Spleen (tissue), 11 donors: ENCODE measurements around the gene FOXO3. TPM values are rescaled to one million over a fixed set of nuclear protein-coding genes. Genes with fewer than 3 reads are reported as not detected.

Experiments
- DNase-seq: peaks from one replicate; pipeline ENCODE4 v3.0.0-alpha.2; 2020
- H3K27ac ChIP-seq, 8 donors: fragments of 200-600 bp; sonication (generic) in 7 of 8; 1 replicate in 4 of 8; 2 replicates in 4 of 8; pipeline versions ENCODE4 v1.5.0 to v1.8.0; 2016 to 2021; ENCODE audit warnings: inconsistent platforms in 4 of 8, mild to moderate bottlenecking in 4 of 8, moderate library complexity in 1 of 8
- H3K27me3 ChIP-seq, 7 donors: fragments of 200-600 bp; sonication (generic) in 6 of 7; replicated peaks in 1 of 7; 1 replicate in 4 of 7; 2 replicates in 3 of 7; pipeline versions ENCODE4 v1.5.0 to v1.8.0; 2016 to 2021; ENCODE audit warnings: inconsistent platforms in 3 of 7, mild to moderate bottlenecking in 1 of 7
- H3K36me3 ChIP-seq, 6 donors: fragments of 200-600 bp; sonication (generic) in 5 of 6; 1 replicate in 4 of 6; 2 replicates in 2 of 6; pipeline versions ENCODE4 v1.5.0 to v1.8.0; 2016 to 2021; ENCODE audit warnings: inconsistent platforms in 2 of 6
- H3K4me1 ChIP-seq, 6 donors: fragments of 200-600 bp; sonication (generic) in 5 of 6; 1 replicate in 3 of 6; 2 replicates in 3 of 6; pipeline versions ENCODE4 v1.5.0 to v1.8.0; 2016 to 2021; ENCODE audit warnings: inconsistent platforms in 3 of 6
- H3K4me3 ChIP-seq, 8 donors: fragments of 200-600 bp; sonication (generic) in 7 of 8; 1 replicate in 4 of 8; 2 replicates in 4 of 8; pipeline versions ENCODE4 v1.5.0 to v1.8.0; 2016 to 2021; ENCODE audit warnings: inconsistent platforms in 4 of 8, mild to moderate bottlenecking in 4 of 8, moderate library complexity in 2 of 8
- H3K9me3 ChIP-seq, 8 donors: fragments of 200-600 bp; sonication (generic) in 7 of 8; 1 replicate in 4 of 8; 2 replicates in 4 of 8; pipeline versions ENCODE4 v1.5.0 to v1.8.0; 2016 to 2021; ENCODE audit warnings: inconsistent platforms in 4 of 8
- POLR2A ChIP-seq, 3 donors: fragments of 450-650 bp; IDR thresholded peaks; one replicate each; pipeline ENCODE4 v1.5.1; 2017; ENCODE audit warnings: antibody characterized with exemption in 3 of 3, mild to moderate bottlenecking in 1 of 3
- POLR2AphosphoS5 ChIP-seq, 3 donors: sonication (generic); formaldehyde crosslinking; IDR thresholded peaks; one replicate each; pipeline ENCODE4 v1.5.1; 2017; ENCODE audit warnings: antibody characterized with exemption in 3 of 3
- WGBS, 5 donors: extraction: QIAGEN DNeasy Blood & Tissue Kit in 3 of 5; methylation state at CpG; one replicate each; pipeline versions ENCODE4 v1.1.5 to v1.1.7; 2013 to 2018; 5-methylcytosine and 5-hydroxymethylcytosine counted together
- intact Hi-C: fragments of 100-400 bp; cut with DNase I; formaldehyde crosslinking; loops from one replicate; pipeline ENCODE4 v1.15.0; 2023; ENCODE audit warnings: low total_unique reads
- polyA plus RNA-seq, 3 donors: library from polyadenylated mRNA; stranded (reverse); fragments of 200-250 nt; gene quantifications; one replicate each; pipeline ENCODE4 v1.2.1, GENCODE V29; 2013
- total RNA-seq, 7 donors: library from RNA; depleted of rRNA in 3 of 7; stranded (reverse); fragments of >200 nt in 3 of 7; fragmentation: NEBNext Ultra II Directional in 4 of 7; extraction: Animal tissue kit (Norgen Biotek cat#: 25700) in 4 of 7; gene quantifications; one replicate each; pipeline versions ENCODE4 v1.1.0 to v1.2.1, GENCODE V29; 2016 to 2021
- TF ChIP-seq, protein P1 (sequence below), 11 experiments: fragments of 200-600 bp in 7 of 11; fragments of 450-650 bp in 4 of 11; sonication (generic) in 4 of 11; IDR thresholded peaks in 8 of 11; conservative IDR thresholded peaks in 3 of 11; 1 replicate in 7 of 11; 2 replicates in 4 of 11; pipeline versions ENCODE4 v1.4.0 to v1.8.0; 2016 to 2021; ENCODE audit warnings: antibody characterized with exemption in 11 of 11, inconsistent platforms in 4 of 11, mild to moderate bottlenecking in 1 of 11
- donor health status: healthy with polysubstance abuse.
- donor health status: DM: no; HTN: no; CAD: no; lungs with moderate emphysema.
- donor health status: DM: no; HTN: no; CAD: no.
- donor health status: Bipolar disorder and iron deficiency.
- donor health status: healthy.
- donor health status: DM: no; HTN: no; CAD: no.
- donor health status: DM: yes; HTN: yes; CAD: no.

Gene FOXO3
- total and polyA plus RNA-seq, 10 donors = 9.4 to 86.9 (median 67.0) TPM

GRCh38 chr6:108723594-108723993 is 162.9 kb downstream of the FOXO3 start:
- intact Hi-C loops = no loop called here
- H3K9me3 ChIP-seq = peaks cover 0 to 20% (median 16%) of the 10 kb centered on the region in 8 donors
- H3K27ac ChIP-seq = no peak overlapping the region
- no peak overlapping the region for H3K4me3 ChIP-seq
- H3K27me3 ChIP-seq = no peaks in the 10 kb centered on the region
- no peaks in the 10 kb centered on the region for H3K36me3 ChIP-seq
- WGBS, 5 donors = 92 to 100% (median 98%) methylated on average over 1 of the region's 1 CpG
- no peak for DNase-seq
- H3K4me1 ChIP-seq = peaks cover 0 to 14% (median 8%) of the 10 kb centered on the region in 6 donors
- TF ChIP-seq POLR2A (IDR thresholded peaks at IDR 0.05) (no peak), POLR2AphosphoS5 (IDR thresholded peaks at IDR 0.05) (no peak)
- TF ChIP-seq, protein P1, sequence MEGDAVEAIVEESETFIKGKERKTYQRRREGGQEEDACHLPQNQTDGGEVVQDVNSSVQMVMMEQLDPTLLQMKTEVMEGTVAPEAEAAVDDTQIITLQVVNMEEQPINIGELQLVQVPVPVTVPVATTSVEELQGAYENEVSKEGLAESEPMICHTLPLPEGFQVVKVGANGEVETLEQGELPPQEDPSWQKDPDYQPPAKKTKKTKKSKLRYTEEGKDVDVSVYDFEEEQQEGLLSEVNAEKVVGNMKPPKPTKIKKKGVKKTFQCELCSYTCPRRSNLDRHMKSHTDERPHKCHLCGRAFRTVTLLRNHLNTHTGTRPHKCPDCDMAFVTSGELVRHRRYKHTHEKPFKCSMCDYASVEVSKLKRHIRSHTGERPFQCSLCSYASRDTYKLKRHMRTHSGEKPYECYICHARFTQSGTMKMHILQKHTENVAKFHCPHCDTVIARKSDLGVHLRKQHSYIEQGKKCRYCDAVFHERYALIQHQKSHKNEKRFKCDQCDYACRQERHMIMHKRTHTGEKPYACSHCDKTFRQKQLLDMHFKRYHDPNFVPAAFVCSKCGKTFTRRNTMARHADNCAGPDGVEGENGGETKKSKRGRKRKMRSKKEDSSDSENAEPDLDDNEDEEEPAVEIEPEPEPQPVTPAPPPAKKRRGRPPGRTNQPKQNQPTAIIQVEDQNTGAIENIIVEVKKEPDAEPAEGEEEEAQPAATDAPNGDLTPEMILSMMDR (IDR thresholded peaks at IDR 0.05 in 8 of 11, conservative IDR thresholded peaks at IDR 0.05 in 3 of 11) = no peak

DNA sequence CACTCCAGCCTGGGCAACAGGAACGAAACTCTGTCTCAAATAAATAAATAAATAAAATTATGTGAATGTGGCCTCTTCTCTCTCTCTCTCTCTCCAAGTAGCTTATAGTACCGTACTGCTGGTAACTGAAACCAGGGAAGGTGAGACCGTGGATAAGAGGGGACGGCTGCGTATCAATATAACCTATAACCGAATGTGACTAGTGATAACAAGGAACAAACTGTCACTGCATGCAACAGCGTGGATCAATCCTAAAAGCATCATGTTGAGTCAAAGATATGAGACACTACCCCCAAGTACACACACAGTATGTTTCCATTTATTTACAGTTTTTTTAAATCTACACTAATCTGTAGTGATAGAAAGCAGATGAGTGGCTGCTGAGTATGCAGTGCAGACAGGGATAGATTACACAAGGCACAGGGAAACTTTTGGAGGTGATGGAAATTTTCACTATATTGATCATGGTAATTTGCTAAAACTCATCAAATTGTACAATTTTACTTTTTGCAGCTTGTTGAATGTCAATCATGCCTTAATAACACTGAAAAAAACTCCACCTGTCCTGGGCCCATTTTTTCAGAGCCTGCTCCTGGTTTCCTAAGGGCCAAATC is 166.1 kb downstream of the FOXO3 start:
- H3K27ac ChIP-seq = no peak overlapping the region
- 94 to 98% (median 97%) methylated on average over 7 of the region's 7 CpGs for WGBS, 5 donors
- no peak for TF ChIP-seq POLR2AphosphoS5 (IDR thresholded peaks at IDR 0.05)
- TF ChIP-seq, protein P1 (IDR thresholded peaks at IDR 0.05 in 8 of 11, conservative IDR thresholded peaks at IDR 0.05 in 3 of 11) = no peak
- TF ChIP-seq POLR2A (IDR thresholded peaks at IDR 0.05) = no peak
- peaks cover 0 to 20% (median 16%) of the 10 kb centered on the region in 8 donors for H3K9me3 ChIP-seq
- H3K36me3 ChIP-seq = no peaks in the 10 kb centered on the region
- H3K4me3 ChIP-seq = no peak overlapping the region
- DNase-seq = no peak
- intact Hi-C loops = no loop called here
- H3K4me1 ChIP-seq = peaks cover 0 to under 1% (median 0%) of the 10 kb centered on the region in 6 donors
- no peaks in the 10 kb centered on the region for H3K27me3 ChIP-seq

GRCh38 chr6:108727966-108728730 is 167.4 kb downstream of the FOXO3 start:
- Histone ChIP-seq H3K36me3 (no peaks in the 10 kb centered on the region), H3K4me3 (no peak overlapping the region), H3K27ac (no peak overlapping the region), H3K9me3 (peaks cover 0 to 19% (median 13%) of the 10 kb centered on the region in 8 donors), H3K4me1 (peaks cover 0 to 3% (median 0%) of the 10 kb centered on the region in 6 donors), H3K27me3 (no peaks in the 10 kb centered on the region)
- 61 to 73% (median 68%) methylated on average over 13 of the region's 13 CpGs for WGBS, 5 donors
- intact Hi-C loops = no loop called here
- TF ChIP-seq POLR2AphosphoS5 (IDR thresholded peaks at IDR 0.05) = no peak
- TF ChIP-seq, protein P1 (IDR thresholded peaks at IDR 0.05 in 8 of 11, conservative IDR thresholded peaks at IDR 0.05 in 3 of 11) = no peak
- no peak for TF ChIP-seq POLR2A (IDR thresholded peaks at IDR 0.05)
- no peak for DNase-seq

GRCh38 chr6:108728826-108729225 is 168.1 kb downstream of the FOXO3 start:
- H3K4me3 ChIP-seq = no peak overlapping the region

More at GRCh38 chr6:108728826-108729225, 168.1 kb downstream of the FOXO3 start:
- Histone ChIP-seq H3K27ac (no peak overlapping the region), H3K27me3 (no peaks in the 10 kb centered on the region), H3K9me3 (peaks cover 0 to 12% (median 7%) of the 10 kb centered on the region in 8 donors), H3K36me3 (no peaks in the 10 kb centered on the region), H3K4me1 (peaks cover 0 to 3% (median 0%) of the 10 kb centered on the region in 6 donors)
- DNase-seq = no peak
- intact Hi-C loops = no loop called here
- 79 to 94% (median 94%) methylated on average over 7 of the region's 7 CpGs for WGBS, 5 donors
- TF ChIP-seq POLR2A (IDR thresholded peaks at IDR 0.05) (no peak), POLR2AphosphoS5 (IDR thresholded peaks at IDR 0.05) (no peak)
- TF ChIP-seq, protein P1 (IDR thresholded peaks at IDR 0.05 in 8 of 11, conservative IDR thresholded peaks at IDR 0.05 in 3 of 11) = no peak
